Peyer's patch (tissue), 4 donors: Measurements from ENCODE around the gene NDC1.

Experiments
- CTCF ChIP-seq, 6 experiments: fragments of 450-650 bp in 4 of 6; fragments of 200-600 bp in 2 of 6; sonication (generic) in 1 of 6; IDR thresholded peaks; one replicate each; pipeline ENCODE4 v1.5.1; 2017 to 2019; ENCODE audit warnings: antibody characterized with exemption in 6 of 6, mild to moderate bottlenecking in 3 of 6, moderate library complexity in 1 of 6
- POLR2A ChIP-seq, 2 donors: fragments of 450-650 bp; IDR thresholded peaks; one replicate each; pipeline ENCODE4 v1.5.1; 2017; ENCODE audit warnings: antibody characterized with exemption in 2 of 2, mild to moderate bottlenecking in 2 of 2, moderate library complexity in 2 of 2

DNA sequence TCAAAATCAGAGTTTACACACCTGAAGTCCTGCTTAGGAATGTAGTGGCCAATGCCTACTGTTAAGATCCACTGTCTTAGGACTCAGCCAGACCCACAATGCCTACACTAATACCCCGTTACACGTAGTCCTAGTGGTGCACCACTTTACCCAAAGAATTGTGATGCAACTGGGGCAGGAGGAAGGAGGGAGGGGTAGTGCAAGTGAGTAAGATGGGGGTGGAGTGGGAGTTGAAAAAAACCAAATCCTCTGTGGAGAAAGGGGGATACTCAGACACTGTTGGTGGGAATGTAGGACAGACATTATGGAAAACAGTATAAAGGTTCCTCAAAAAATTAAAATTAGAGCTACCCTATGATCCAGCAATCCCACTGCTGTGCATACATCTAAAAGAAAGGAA, 118.6 kb downstream of the NDC1 start:
- TF ChIP-seq POLR2A (IDR thresholded peaks at IDR 0.05): no peak
- TF ChIP-seq CTCF (IDR thresholded peaks at IDR 0.05): no peak
